Esophagus muscularis mucosa (tissue), 4 donors: ENCODE results near the gene AFMID.
A peak's percentile ranks its signal among the peaks of the same experiment; 100 is the strongest.

Experiments used
- CTCF ChIP-seq, 3 experiments: fragments of 200-600 bp in 2 of 3; fragments of 450-650 bp in 1 of 3; sonication (generic) in 2 of 3; IDR thresholded peaks; one replicate each; pipeline ENCODE4 v1.5.1; 2017 to 2019; ENCODE audit warnings: antibody characterized with exemption in 3 of 3, mild to moderate bottlenecking in 2 of 3, moderate library complexity in 1 of 3
- EP300 ChIP-seq: sonication (generic); formaldehyde crosslinking; IDR thresholded peaks from one replicate; pipeline ENCODE4 v1.6.1; 2017; ENCODE audit warnings: antibody characterized with exemption
- POLR2A ChIP-seq: fragments of 450-650 bp; IDR thresholded peaks from one replicate; pipeline ENCODE4 v1.6.1; 2017; ENCODE audit warnings: antibody characterized with exemption, moderate library complexity, mild to moderate bottlenecking, low read depth
- POLR2AphosphoS5 ChIP-seq, 2 donors: sonication (generic); formaldehyde crosslinking; IDR thresholded peaks; one replicate each; pipeline ENCODE4 v1.6.1; 2017; ENCODE audit warnings: antibody characterized with exemption in 2 of 2

GRCh38 chr17:78248051-78248914 is 61.1 kb downstream of the AFMID start:
- TF ChIP-seq CTCF (IDR thresholded peaks at IDR 0.05) (no peak), POLR2A (no peak), POLR2AphosphoS5 (IDR thresholded peaks at IDR 0.05) (peak; percentile 47 to 56), EP300 (no peak)
